DND-41 (cell line): ENCODE measurements around the gene PMPCA.

Experiments
- ATAC-seq: fragments of 200-7000 bp; cut with Tn5 transposase; 3 replicates; pipeline ENCODE4 v1.9.1; 2021; ENCODE audit warnings: low read depth; ENCODE audit not compliant: insufficient read depth
- DNase-seq: peaks from one replicate; pipeline ENCODE4 v3.0.0-alpha.2; 2020
- H2AFZ ChIP-seq: 2 replicates; pipeline ENCODE4 v1.6.0; 2012; ENCODE audit warnings: low read depth, low read length
- H3K27ac ChIP-seq: 2 replicates; pipeline ENCODE4 v1.5.1; 2012; ENCODE audit warnings: low read length, inconsistent platforms
- H3K27me3 ChIP-seq: fragments of 200-600 bp; sonication (generic); 2 replicates; pipeline ENCODE4 v1.6.0; 2012; ENCODE audit warnings: low read length, mild to moderate bottlenecking, inconsistent platforms; ENCODE audit not compliant: insufficient read depth, poor library complexity
- H3K36me3 ChIP-seq: 2 replicates; pipeline ENCODE4 v1.5.1; 2012; ENCODE audit warnings: low read length, inconsistent platforms; ENCODE audit not compliant: insufficient read depth
- H3K4me1 ChIP-seq: 2 replicates; pipeline ENCODE4 v1.5.1; 2012; ENCODE audit warnings: mild to moderate bottlenecking, low read length; ENCODE audit not compliant: insufficient read depth
- H3K4me2 ChIP-seq: 2 replicates; pipeline ENCODE4 v1.6.0; 2012; ENCODE audit warnings: mild to moderate bottlenecking, moderate library complexity, low read length, inconsistent platforms; ENCODE audit not compliant: insufficient read depth
- H3K4me3 ChIP-seq, 2 experiments: fragments of 200-600 bp in 1 of 2; shearing (Covaris generic) in 1 of 2; 2 replicates each; pipeline ENCODE4 v1.5.1; 2012 to 2016; ENCODE audit warnings: inconsistent platforms in 2 of 2, low read length in 2 of 2, mild to moderate bottlenecking in 2 of 2, low read depth in 1 of 2, moderate library complexity in 1 of 2
- H3K79me2 ChIP-seq: 2 replicates; pipeline ENCODE4 v1.6.0; 2012; ENCODE audit warnings: low read length, inconsistent platforms; ENCODE audit not compliant: insufficient read depth
- H3K9ac ChIP-seq: 2 replicates; pipeline ENCODE4 v1.6.0; 2012; ENCODE audit warnings: low read depth, mild to moderate bottlenecking, inconsistent platforms, low read length, moderate library complexity
- H3K9me3 ChIP-seq: 2 replicates; pipeline ENCODE4 v1.5.1; 2012; ENCODE audit warnings: low read length, moderate library complexity, mild to moderate bottlenecking, inconsistent platforms; ENCODE audit not compliant: insufficient read depth, severe bottlenecking
- H4K20me1 ChIP-seq: 2 replicates; pipeline ENCODE4 v1.6.0; 2012; ENCODE audit warnings: low read length; ENCODE audit not compliant: insufficient read depth
- EZH2 ChIP-seq: IDR thresholded peaks from 3 replicates; pipeline ENCODE4 v1.6.1; 2012; ENCODE audit warnings: borderline replicate concordance, low read depth, mild to moderate bottlenecking, moderate library complexity, low read length, inconsistent platforms; ENCODE audit not compliant: severe bottlenecking
- TF ChIP-seq, protein P1 (sequence below): IDR thresholded peaks from 2 replicates; pipeline ENCODE4 v1.5.1; 2012; ENCODE audit warnings: borderline replicate concordance, low read length, moderate library complexity, mild to moderate bottlenecking; ENCODE audit not compliant: poor library complexity, severe bottlenecking; ENCODE audit errors: extremely low read depth

PMPCA gene

GRCh38 chr9:136364942-136365774 lies 45.3 kb upstream of the PMPCA start:
- H3K4me3 ChIP-seq = no peak overlapping the region
- H3K4me2 ChIP-seq = no peak overlapping the region
- no peak overlapping the region for H2AFZ ChIP-seq
- H3K27ac ChIP-seq = no peak overlapping the region
- no peak for DNase-seq
- no peaks in the 10 kb centered on the region for H3K27me3 ChIP-seq
- H3K9me3 ChIP-seq = no peaks in the 10 kb centered on the region
- peaks cover 31% of the 10 kb centered on the region for H3K36me3 ChIP-seq
- H3K9ac ChIP-seq = peak overlapping the region; percentile 86; the same call in 1 of the 2 replicates
- H4K20me1 ChIP-seq = peaks cover 63% of the 10 kb centered on the region
- H3K4me1 ChIP-seq = peaks cover 22% of the 10 kb centered on the region
- TF ChIP-seq, protein P1, sequence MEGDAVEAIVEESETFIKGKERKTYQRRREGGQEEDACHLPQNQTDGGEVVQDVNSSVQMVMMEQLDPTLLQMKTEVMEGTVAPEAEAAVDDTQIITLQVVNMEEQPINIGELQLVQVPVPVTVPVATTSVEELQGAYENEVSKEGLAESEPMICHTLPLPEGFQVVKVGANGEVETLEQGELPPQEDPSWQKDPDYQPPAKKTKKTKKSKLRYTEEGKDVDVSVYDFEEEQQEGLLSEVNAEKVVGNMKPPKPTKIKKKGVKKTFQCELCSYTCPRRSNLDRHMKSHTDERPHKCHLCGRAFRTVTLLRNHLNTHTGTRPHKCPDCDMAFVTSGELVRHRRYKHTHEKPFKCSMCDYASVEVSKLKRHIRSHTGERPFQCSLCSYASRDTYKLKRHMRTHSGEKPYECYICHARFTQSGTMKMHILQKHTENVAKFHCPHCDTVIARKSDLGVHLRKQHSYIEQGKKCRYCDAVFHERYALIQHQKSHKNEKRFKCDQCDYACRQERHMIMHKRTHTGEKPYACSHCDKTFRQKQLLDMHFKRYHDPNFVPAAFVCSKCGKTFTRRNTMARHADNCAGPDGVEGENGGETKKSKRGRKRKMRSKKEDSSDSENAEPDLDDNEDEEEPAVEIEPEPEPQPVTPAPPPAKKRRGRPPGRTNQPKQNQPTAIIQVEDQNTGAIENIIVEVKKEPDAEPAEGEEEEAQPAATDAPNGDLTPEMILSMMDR = no peak
- no peak for TF ChIP-seq EZH2
- peaks cover 28% of the 10 kb centered on the region for H3K79me2 ChIP-seq
- no peak for ATAC-seq

DNA sequence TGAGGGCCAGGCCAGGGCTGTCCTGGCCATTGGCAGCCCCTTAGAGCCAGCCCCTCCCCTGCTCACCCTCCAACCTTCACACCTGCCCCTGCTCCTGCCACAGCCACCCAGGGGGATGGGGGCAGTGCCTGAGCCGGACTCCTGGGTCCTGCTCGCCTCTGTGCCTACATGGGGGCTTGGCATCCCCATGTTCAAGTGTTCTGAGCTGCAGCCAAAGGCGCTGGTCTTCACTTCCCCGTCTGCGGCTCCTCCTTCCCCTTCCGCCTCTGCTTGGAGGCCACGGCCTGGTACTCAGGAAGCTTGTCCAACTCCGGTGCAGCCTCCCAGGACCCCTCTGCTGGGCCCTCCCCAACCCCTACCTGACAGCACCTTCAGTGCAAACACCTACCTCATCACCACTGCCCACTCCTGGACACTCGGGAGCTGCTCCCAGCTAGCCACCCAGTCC lies 44.7 kb upstream of the PMPCA start:
- H3K4me2 ChIP-seq = no peak overlapping the region
- DNase-seq (no peak), ATAC-seq (no peak)
- H3K4me3 ChIP-seq = no peak overlapping the region
- no peak overlapping the region for H2AFZ ChIP-seq
- peaks cover 22% of the 10 kb centered on the region for H3K4me1 ChIP-seq
- H3K36me3 ChIP-seq = peaks cover 31% of the 10 kb centered on the region
- H3K9me3 ChIP-seq = no peaks in the 10 kb centered on the region
- H3K9ac ChIP-seq = no peak overlapping the region
- H3K27me3 ChIP-seq = no peaks in the 10 kb centered on the region
- H3K27ac ChIP-seq = no peak overlapping the region
- peaks cover 28% of the 10 kb centered on the region for H3K79me2 ChIP-seq
- peaks cover 65% of the 10 kb centered on the region for H4K20me1 ChIP-seq
- no peak for TF ChIP-seq EZH2
- TF ChIP-seq, protein P1 = no peak

DNA sequence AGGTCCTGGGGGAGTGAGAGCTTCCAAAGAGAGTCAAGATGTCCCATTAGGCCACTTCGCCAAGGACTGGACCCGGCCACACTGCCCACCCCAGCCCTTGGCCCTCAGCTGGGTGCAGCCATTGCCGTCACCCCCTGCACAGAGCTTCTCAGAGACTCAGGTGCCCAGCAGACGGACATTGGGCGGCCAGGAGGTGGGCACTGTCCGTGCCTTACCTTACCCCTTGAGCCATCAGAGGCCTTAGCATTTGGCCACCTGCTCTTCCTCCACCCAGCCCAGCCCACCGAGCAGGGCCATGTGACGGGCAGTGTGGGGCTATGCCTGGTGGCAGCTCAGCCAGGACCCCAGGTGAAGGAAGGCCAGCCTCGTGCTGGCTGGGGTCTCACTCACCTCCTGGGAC lies 43.6 kb upstream of the PMPCA start:
- Histone ChIP-seq H4K20me1 (peaks cover 65% of the 10 kb centered on the region), H3K9me3 (no peaks in the 10 kb centered on the region), H3K27ac (no peak overlapping the region), H3K9ac (no peak overlapping the region), H3K4me2 (no peak overlapping the region), H3K27me3 (no peaks in the 10 kb centered on the region), H3K4me3 (no peak overlapping the region), H3K4me1 (peaks cover 22% of the 10 kb centered on the region), H3K79me2 (peaks cover 28% of the 10 kb centered on the region), H2AFZ (no peak overlapping the region), H3K36me3 (peaks cover 31% of the 10 kb centered on the region)
- ATAC-seq = no peak
- DNase-seq = no peak
- TF ChIP-seq, protein P1 = no peak
- no peak for TF ChIP-seq EZH2
